Measurements from ENCODE around the gene PLA2G4A.

PLA2G4A gene

GRCh38 chr1:186900539-186901237 lies 71.9 kb downstream of the PLA2G4A start:
- Histone ChIP-seq H3K27me3 (ENCODE audit: insufficient read depth, poor library complexity, severe bottlenecking) (no peaks in the 10 kb centered on the region), H3K4me3 (replicated peaks; ENCODE audit: insufficient read depth, low read length) (no peak overlapping the region), H3K27ac (replicated peaks) (no peak overlapping the region)
- TF ChIP-seq SPI1 (IDR thresholded peaks at IDR 0.05; ENCODE audit: borderline replicate concordance, low read depth), result no peak
- TF ChIP-seq POLR2AphosphoS5 (IDR thresholded peaks at IDR 0.05; ENCODE audit: low read depth), result no peak
- no peak for TF ChIP-seq GABPA (IDR thresholded peaks at IDR 0.05; ENCODE audit: low read depth)
- TF ChIP-seq CTCF (IDR thresholded peaks at IDR 0.05; ENCODE audit: insufficient read depth, low read length), result no peak
- TF ChIP-seq REST (IDR thresholded peaks at IDR 0.05; ENCODE audit: insufficient replicate concordance, low read depth), result no peak
- DNase-seq (ENCODE audit: low read depth in 1 of 2, low spot score in 1 of 2), result no peak

- no peak overlapping the region for H3K4me3 ChIP-seq (replicated peaks; ENCODE audit: insufficient read depth, low read length)
- DNase-seq (ENCODE audit: low read depth in 1 of 2, low spot score in 1 of 2), result no peak
Observed at GRCh38 chr1:186901631-186902030, 72.9 kb downstream of the PLA2G4A start.

More at GRCh38 chr1:186901631-186902030, 72.9 kb downstream of the PLA2G4A start:
- Histone ChIP-seq H3K27me3 (ENCODE audit: insufficient read depth, poor library complexity, severe bottlenecking) (no peaks in the 10 kb centered on the region), H3K27ac (replicated peaks) (no peak overlapping the region)
- TF ChIP-seq POLR2AphosphoS5 (IDR thresholded peaks at IDR 0.05; ENCODE audit: low read depth) (no peak), CTCF (IDR thresholded peaks at IDR 0.05; ENCODE audit: insufficient read depth, low read length) (no peak), GABPA (IDR thresholded peaks at IDR 0.05; ENCODE audit: low read depth) (no peak), REST (IDR thresholded peaks at IDR 0.05; ENCODE audit: insufficient replicate concordance, low read depth) (no peak), SPI1 (IDR thresholded peaks at IDR 0.05; ENCODE audit: borderline replicate concordance, low read depth) (no peak)
